HepG2 (cell line): ENCODE measurements around the gene MAFB. TPM values are rescaled to one million over a fixed set of nuclear protein-coding genes. Genes with fewer than 3 reads are reported as not detected.

Source experiments
- ARNT ChIP-seq: fragments of 450-650 bp; IDR thresholded peaks from 2 replicates; pipeline ENCODE4 v1.6.1; 2017
- GATAD1 ChIP-seq: IDR thresholded peaks from 2 replicates; pipeline ENCODE4 v1.6.1; 2016; ENCODE audit warnings: missing genetic modification reagents, missing compliant biosample characterization
- HDAC6 ChIP-seq: fragments of 200-600 bp; sonication (generic); IDR thresholded peaks from 2 replicates; pipeline ENCODE4 v1.7.0; 2017; ENCODE audit warnings: mild to moderate bottlenecking, antibody characterized with exemption, low read length, low read depth
- HMG20B ChIP-seq: conservative IDR thresholded peaks from 2 replicates; pipeline ENCODE4 v1.6.1; 2016; ENCODE audit warnings: missing genetic modification reagents, missing compliant biosample characterization
- JDP2 ChIP-seq: sonication (generic); formaldehyde crosslinking; IDR thresholded peaks from 2 replicates; pipeline ENCODE4 v1.8.1; 2022; ENCODE audit warnings: missing genetic modification reagents, borderline replicate concordance
- MAFG ChIP-seq: sonication (generic); formaldehyde crosslinking; IDR thresholded peaks from 2 replicates; pipeline ENCODE4 v1.5.1; 2020; ENCODE audit warnings: mild to moderate bottlenecking, missing genetic modification reagents
- NR2F6 ChIP-seq, 2 experiments: IDR thresholded peaks; 2 replicates each; pipeline ENCODE4 v1.6.1; 2016; ENCODE audit warnings: antibody characterized with exemption in 1 of 2, mild to moderate bottlenecking in 1 of 2
- POLR2G ChIP-seq: fragments of 200-400 bp; formaldehyde crosslinking; IDR thresholded peaks from 2 replicates; pipeline ENCODE4 v1.6.1; 2018; ENCODE audit warnings: mild to moderate bottlenecking, low read depth, low read length, moderate library complexity
- SRSF1 ChIP-seq: fragments of 200-400 bp; formaldehyde crosslinking; optimal IDR thresholded peaks from 2 replicates; pipeline ENCODE3; 2017; ENCODE audit warnings: mild to moderate bottlenecking, low read depth, low read length, moderate library complexity
- ZIK1 ChIP-seq: sonication (generic); formaldehyde crosslinking; IDR thresholded peaks from 2 replicates; pipeline ENCODE4 v1.5.0; 2020; ENCODE audit warnings: mild to moderate bottlenecking, low read depth, missing genetic modification reagents, borderline replicate concordance
- ZNF230 ChIP-seq: sonication (generic); formaldehyde crosslinking; IDR thresholded peaks from 2 replicates; pipeline ENCODE4 v1.4.0; 2020; ENCODE audit warnings: mild to moderate bottlenecking, missing genetic modification reagents
- ZNF44 ChIP-seq: sonication (generic); formaldehyde crosslinking; IDR thresholded peaks from 2 replicates; pipeline ENCODE4 v1.5.1; 2020; ENCODE audit warnings: mild to moderate bottlenecking, missing genetic modification reagents
- ZNF598 ChIP-seq: sonication (generic); formaldehyde crosslinking; IDR thresholded peaks from 2 replicates; pipeline ENCODE4 v1.5.1; 2020; ENCODE audit warnings: mild to moderate bottlenecking, missing genetic modification reagents, borderline replicate concordance
- ZNF674 ChIP-seq: sonication (generic); formaldehyde crosslinking; IDR thresholded peaks from 2 replicates; pipeline ENCODE4 v1.5.0; 2020; ENCODE audit warnings: low read depth, mild to moderate bottlenecking, missing genetic modification reagents
- polyA plus RNA-seq, 8 experiments: library from polyadenylated mRNA; depleted of rRNA in 3 of 8; stranded (reverse) in 7 of 8; unstranded in 1 of 8; fragments of >200 nt; fragmentation: Illumina TruSeq in 4 of 8; extraction: Trizol in 4 of 8; gene quantifications; 2 replicates each; pipeline versions ENCODE4 v1.2.1 to v1.2.3, GENCODE V29; 2011 to 2016; ENCODE audit warnings: low read depth in 4 of 8, missing spikeins in 1 of 8, mixed read lengths in 1 of 8; ENCODE audit not compliant: insufficient read depth in 1 of 8
- total RNA-seq, 5 experiments: library from RNA; depleted of rRNA; stranded (reverse); fragments of >200 nt; fragmentation: Illumina TruSeq; extraction: Trizol; gene quantifications; 2 replicates each; pipeline ENCODE4 v1.2.3, GENCODE V29; 2016; ENCODE audit warnings: low read depth in 1 of 5
- TF ChIP-seq, protein P1 (sequence below): sonication (generic); formaldehyde crosslinking; IDR thresholded peaks from 2 replicates; pipeline ENCODE4 v1.4.0; 2020; ENCODE audit warnings: missing genetic modification reagents
- TF ChIP-seq, protein P2 (sequence below): sonication (generic); formaldehyde crosslinking; IDR thresholded peaks from 2 replicates; pipeline ENCODE4 v1.5.1; 2020; ENCODE audit warnings: mild to moderate bottlenecking, missing genetic modification reagents, moderate library complexity
- TF ChIP-seq, protein P3 (sequence below), 2 experiments: sonication (generic) in 1 of 2; formaldehyde crosslinking in 1 of 2; IDR thresholded peaks; 2 replicates each; pipeline versions ENCODE4 v1.5.1 to v1.6.1; 2011 to 2020; ENCODE audit warnings: borderline replicate concordance in 1 of 2, low read depth in 1 of 2, low read length in 1 of 2, mild to moderate bottlenecking in 1 of 2, missing genetic modification reagents in 1 of 2, moderate library complexity in 1 of 2
- TF ChIP-seq, protein P4 (sequence below): sonication (generic); formaldehyde crosslinking; IDR thresholded peaks from 2 replicates; pipeline ENCODE4 v1.5.0; 2020; ENCODE audit warnings: missing genetic modification reagents, mild to moderate bottlenecking, borderline replicate concordance
- TF ChIP-seq, protein P5 (sequence below): sonication (generic); formaldehyde crosslinking; IDR thresholded peaks from 2 replicates; pipeline ENCODE4 v1.8.0; 2022; ENCODE audit warnings: low read depth, missing genetic modification reagents

The MAFB gene
- total and polyA plus RNA-seq, 2 of the 13 experiments (the other 11 are each of a cell fraction or from before 2014, with no cell fraction given), result 0.08 to 0.11 TPM

DNA sequence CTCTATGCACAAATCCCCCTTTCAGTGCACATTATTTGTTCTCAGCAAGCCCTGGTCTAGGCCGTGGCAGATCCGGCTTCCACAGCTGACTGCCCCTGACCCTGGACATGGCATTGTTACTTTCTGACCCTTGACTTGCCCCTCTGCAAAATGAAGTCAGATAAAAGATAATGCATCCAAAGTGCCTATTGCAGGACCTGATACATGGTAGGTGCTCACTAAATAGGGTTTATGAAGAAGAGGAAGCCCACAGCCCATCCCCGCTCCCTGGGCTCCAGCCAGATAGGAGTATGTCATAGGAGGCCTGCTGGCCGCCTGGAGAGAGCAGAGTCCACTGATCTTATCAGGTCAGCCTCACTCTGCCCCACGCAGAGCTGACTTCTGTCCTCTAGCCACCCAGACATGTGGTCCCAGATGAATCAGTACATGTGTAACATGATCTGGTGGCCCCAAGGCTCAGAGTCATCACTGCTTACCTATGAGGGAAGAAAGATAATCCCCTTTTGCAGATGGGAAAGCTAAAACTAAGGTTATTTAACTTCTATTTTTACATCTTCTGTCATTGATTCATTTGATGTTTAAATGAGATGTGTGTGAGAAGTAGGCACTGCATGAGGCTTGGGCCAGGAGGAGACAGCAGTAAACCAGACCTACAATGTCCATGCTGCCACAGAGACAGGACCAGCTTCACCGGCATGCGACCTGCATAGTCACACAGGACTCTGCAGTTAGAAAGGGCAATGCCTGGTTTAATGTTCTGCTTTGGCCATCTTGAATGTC lies 20.4 kb downstream of the MAFB start (continued):
- TF ChIP-seq, protein P1, sequence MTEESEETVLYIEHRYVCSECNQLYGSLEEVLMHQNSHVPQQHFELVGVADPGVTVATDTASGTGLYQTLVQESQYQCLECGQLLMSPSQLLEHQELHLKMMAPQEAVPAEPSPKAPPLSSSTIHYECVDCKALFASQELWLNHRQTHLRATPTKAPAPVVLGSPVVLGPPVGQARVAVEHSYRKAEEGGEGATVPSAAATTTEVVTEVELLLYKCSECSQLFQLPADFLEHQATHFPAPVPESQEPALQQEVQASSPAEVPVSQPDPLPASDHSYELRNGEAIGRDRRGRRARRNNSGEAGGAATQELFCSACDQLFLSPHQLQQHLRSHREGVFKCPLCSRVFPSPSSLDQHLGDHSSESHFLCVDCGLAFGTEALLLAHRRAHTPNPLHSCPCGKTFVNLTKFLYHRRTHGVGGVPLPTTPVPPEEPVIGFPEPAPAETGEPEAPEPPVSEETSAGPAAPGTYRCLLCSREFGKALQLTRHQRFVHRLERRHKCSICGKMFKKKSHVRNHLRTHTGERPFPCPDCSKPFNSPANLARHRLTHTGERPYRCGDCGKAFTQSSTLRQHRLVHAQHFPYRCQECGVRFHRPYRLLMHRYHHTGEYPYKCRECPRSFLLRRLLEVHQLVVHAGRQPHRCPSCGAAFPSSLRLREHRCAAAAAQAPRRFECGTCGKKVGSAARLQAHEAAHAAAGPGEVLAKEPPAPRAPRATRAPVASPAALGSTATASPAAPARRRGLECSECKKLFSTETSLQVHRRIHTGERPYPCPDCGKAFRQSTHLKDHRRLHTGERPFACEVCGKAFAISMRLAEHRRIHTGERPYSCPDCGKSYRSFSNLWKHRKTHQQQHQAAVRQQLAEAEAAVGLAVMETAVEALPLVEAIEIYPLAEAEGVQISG (CRISPR knock-in tag), result peak; percentile 79; the same call in 1 of the 2 replicates
- TF ChIP-seq ZNF44 (CRISPR knock-in tag), result no peak
- TF ChIP-seq ZNF598 (CRISPR knock-in tag), result peak; percentile 66; the same call in 1 of the 2 replicates
- no peak for TF ChIP-seq JDP2
- peak; percentile 83; the same call in 1 of the 2 replicates for TF ChIP-seq HMG20B
- no peak for TF ChIP-seq ARNT
- TF ChIP-seq, protein P2, sequence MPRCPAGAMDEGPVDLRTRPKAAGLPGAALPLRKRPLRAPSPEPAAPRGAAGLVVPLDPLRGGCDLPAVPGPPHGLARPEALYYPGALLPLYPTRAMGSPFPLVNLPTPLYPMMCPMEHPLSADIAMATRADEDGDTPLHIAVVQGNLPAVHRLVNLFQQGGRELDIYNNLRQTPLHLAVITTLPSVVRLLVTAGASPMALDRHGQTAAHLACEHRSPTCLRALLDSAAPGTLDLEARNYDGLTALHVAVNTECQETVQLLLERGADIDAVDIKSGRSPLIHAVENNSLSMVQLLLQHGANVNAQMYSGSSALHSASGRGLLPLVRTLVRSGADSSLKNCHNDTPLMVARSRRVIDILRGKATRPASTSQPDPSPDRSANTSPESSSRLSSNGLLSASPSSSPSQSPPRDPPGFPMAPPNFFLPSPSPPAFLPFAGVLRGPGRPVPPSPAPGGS (CRISPR knock-in tag), result no peak
- no peak for TF ChIP-seq ZIK1 (CRISPR knock-in tag)
- TF ChIP-seq HDAC6, result no peak
- peak; percentile 74 for TF ChIP-seq NR2F6 (IDR thresholded peaks at IDR 0.05)
- TF ChIP-seq NR2F6 (CRISPR knock-in tag; IDR thresholded peaks at IDR 0.05), result peak; percentile 67
- TF ChIP-seq, protein P3, sequence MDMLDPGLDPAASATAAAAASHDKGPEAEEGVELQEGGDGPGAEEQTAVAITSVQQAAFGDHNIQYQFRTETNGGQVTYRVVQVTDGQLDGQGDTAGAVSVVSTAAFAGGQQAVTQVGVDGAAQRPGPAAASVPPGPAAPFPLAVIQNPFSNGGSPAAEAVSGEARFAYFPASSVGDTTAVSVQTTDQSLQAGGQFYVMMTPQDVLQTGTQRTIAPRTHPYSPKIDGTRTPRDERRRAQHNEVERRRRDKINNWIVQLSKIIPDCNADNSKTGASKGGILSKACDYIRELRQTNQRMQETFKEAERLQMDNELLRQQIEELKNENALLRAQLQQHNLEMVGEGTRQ (IDR thresholded peaks at IDR 0.05; ENCODE audit: low read depth, low read length), result peak; percentile 30; the same call in 1 of the 2 replicates
- TF ChIP-seq, protein P3 (CRISPR knock-in tag; IDR thresholded peaks at IDR 0.05; ENCODE audit: borderline replicate concordance), result peak; percentile 63
- no peak for TF ChIP-seq MAFG (CRISPR knock-in tag)
- TF ChIP-seq ZNF230 (CRISPR knock-in tag), result no peak
- TF ChIP-seq, protein P4, sequence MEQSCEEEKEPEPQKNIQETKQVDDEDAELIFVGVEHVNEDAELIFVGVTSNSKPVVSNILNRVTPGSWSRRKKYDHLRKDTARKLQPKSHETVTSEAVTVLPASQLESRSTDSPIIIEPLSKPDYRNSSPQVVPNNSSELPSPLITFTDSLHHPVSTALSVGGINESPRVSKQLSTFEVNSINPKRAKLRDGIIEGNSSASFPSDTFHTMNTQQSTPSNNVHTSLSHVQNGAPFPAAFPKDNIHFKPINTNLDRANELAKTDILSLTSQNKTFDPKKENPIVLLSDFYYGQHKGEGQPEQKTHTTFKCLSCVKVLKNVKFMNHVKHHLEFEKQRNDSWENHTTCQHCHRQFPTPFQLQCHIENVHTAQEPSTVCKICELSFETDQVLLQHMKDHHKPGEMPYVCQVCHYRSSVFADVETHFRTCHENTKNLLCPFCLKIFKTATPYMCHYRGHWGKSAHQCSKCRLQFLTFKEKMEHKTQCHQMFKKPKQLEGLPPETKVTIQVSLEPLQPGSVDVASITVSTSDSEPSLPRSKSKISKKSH (CRISPR knock-in tag), result peak; percentile 64; the same call in 1 of the 2 replicates
- 0 out of 2 replicates have a peak, but pooled peaks have one; percentile 31 for TF ChIP-seq GATAD1 (CRISPR knock-in tag)
- TF ChIP-seq SRSF1, result no peak
- TF ChIP-seq, protein P5, sequence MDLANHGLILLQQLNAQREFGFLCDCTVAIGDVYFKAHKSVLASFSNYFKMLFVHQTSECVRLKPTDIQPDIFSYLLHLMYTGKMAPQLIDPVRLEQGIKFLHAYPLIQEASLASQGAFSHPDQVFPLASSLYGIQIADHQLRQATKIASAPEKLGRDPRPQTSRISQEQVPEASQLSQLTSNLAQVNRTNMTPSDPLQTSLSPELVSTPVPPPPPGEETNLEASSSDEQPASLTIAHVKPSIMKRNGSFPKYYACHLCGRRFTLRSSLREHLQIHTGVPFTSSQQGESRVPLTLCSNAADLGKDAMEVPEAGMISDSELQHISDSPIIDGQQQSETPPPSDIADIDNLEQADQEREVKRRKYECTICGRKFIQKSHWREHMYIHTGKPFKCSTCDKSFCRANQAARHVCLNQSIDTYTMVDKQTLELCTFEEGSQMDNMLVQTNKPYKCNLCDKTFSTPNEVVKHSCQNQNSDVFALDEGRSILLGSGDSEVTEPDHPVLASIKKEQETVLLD, result no peak
- TF ChIP-seq POLR2G, result no peak
- TF ChIP-seq ZNF674 (CRISPR knock-in tag), result no peak
